Mammary epithelial cell (primary cell): ENCODE data around the gene SOBP.

ENCODE experiments used
- CTCF ChIP-seq, 2 donors: IDR thresholded peaks in 1 of 2; conservative IDR thresholded peaks in 1 of 2; 2 replicates each; pipeline ENCODE4 v1.5.1; 2011 to 2012; ENCODE audit warnings: inconsistent platforms in 2 of 2, low read length in 2 of 2, mild to moderate bottlenecking in 2 of 2, control low read depth in 1 of 2, low read depth in 1 of 2; ENCODE audit not compliant: insufficient read depth in 1 of 2; ENCODE audit errors: extremely low read depth in 1 of 2
- EZH2 ChIP-seq: IDR thresholded peaks from 2 replicates; pipeline ENCODE4 v1.6.1; 2012; ENCODE audit warnings: low read length, inconsistent platforms, borderline replicate concordance

- TF ChIP-seq CTCF (conservative IDR thresholded peaks at IDR 0.05 in 1 of 2, IDR thresholded peaks at IDR 0.05 in 1 of 2; ENCODE audit: extremely low read depth in 1 of 2, insufficient read depth in 1 of 2, low read depth in 1 of 2, low read length in 2 of 2) (no peak), EZH2 (no peak)
These were observed 163.3 kb downstream of the SOBP start for GRCh38 chr6:107653183-107653580.
